C4-2B (cell line): ENCODE data around the gene SELENBP1.

Experiments used
- H3K27ac ChIP-seq: fragments of 450-650 bp; 2 replicates; pipeline ENCODE4 v1.5.1; 2017
- CTCF ChIP-seq: fragments of 450-650 bp; conservative IDR thresholded peaks from 2 replicates; pipeline ENCODE4 v1.5.1; 2017; ENCODE audit warnings: mild to moderate bottlenecking
- ZFX ChIP-seq: fragments of 450-650 bp; IDR thresholded peaks from 2 replicates; pipeline ENCODE4 v1.6.1; 2017

SELENBP1 gene

DNA sequence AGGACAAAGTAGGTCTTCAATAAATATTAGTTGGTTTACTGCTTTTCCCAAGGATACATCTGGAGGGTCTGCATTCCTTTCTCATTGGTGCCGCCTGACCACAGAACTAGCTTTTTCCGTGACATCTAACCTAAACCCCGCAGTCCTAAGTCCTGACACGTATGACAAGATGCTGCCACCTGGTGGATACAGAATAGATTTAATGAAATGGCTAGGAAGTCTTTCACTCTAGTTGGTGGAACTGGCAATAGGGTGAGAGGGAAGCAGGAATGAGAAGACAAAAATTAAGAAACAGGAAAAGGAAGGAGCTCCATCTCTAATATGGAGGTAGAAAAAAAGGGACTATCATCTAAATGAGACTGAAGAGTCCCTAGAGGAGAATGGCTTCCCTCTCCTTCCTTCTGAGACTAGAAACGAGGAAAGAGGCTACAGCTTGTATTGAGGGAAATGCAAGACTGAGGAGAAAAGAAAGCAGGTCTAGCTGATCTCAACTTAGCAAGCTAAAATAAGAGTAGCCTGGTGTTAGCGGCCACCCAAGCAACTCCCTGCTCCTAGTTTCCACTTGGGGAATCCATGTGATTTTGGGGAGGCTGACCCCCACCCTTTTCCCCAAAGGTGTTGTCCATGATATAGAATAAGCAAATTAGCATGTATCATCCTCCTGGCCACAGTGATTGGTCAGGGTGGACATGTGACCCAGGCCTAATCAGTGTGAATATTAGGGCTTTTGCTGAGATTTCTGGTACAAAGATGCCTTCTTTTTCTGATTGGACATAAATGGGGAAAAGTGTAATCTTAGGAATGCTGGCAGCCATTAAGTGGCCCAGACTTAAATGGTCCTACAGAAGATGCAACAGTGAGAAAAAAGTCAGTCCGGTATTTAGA is 31.4 kb downstream of the SELENBP1 start:
- H3K27ac ChIP-seq, result no peak overlapping the region

DNA sequence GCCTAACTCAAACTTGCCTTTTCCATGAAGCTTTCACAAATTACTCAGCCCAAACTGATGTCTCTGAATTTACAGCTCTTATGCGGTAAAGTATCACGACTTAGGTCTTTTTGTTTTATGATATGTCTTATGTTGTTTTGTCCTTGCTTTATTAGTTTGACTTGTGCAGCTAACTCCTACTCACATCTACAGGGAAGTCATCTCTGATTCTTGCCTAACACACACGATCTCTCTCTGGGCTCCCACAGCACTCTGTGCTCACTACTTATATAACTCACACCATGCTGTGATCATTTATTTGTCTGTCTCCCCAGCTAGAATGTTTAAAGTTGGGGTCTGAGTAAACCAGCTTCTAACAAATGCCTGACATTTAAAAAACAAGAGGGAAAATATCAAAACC is 35.9 kb downstream of the SELENBP1 start:
- TF ChIP-seq ZFX (no peak), CTCF (no peak)
- no peak overlapping the region for H3K27ac ChIP-seq

More for the DNA sequence above, 31.4 kb downstream of the SELENBP1 start:
- TF ChIP-seq ZFX (no peak), CTCF (peak; percentile 87)

DNA sequence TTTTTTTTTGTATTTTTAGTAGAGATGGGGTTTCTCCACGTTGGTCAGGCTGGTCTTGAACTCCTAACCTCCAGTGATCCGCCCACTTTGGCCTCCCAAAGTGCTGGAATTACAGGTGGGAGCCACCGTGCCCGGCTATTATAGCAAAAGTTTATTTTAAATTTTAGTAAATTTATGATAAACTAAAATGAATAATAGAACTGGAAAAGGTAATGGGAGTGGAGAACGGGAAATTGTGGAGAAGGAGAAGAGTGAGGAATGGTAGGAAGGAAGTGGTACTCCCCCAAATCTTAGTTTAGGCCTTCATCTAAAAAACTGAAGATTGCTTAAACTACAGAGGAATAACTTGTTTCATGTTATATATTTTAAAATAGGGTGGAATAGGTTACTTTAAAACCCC is 37.7 kb downstream of the SELENBP1 start:
- TF ChIP-seq CTCF, result no peak
- TF ChIP-seq ZFX, result no peak
- no peak overlapping the region for H3K27ac ChIP-seq

GRCh38 chr1:151327903-151328674 is 44.4 kb downstream of the SELENBP1 start:
- TF ChIP-seq CTCF (no peak), ZFX (peak; percentile 9; the same call in 1 of the 2 replicates)

GRCh38 chr1:151327223-151327902 is 45.1 kb downstream of the SELENBP1 start, which contains the start of gene PI4KB:
PI4KB (minus strand) TSS chr1:151327416; CDS start chr1:151316481, 10,935 bp downstream.
- peak within 1 kb of the TSS; percentile 96 for H3K27ac ChIP-seq
- peak; percentile 91 for TF ChIP-seq ZFX
- TF ChIP-seq CTCF, result no peak

More at GRCh38 chr1:151327903-151328674, 44.4 kb downstream of the SELENBP1 start:
- H3K27ac ChIP-seq, result peak overlapping the region; percentile 96

GRCh38 chr1:151326619-151327222 is 45.8 kb downstream of the SELENBP1 start:
- TF ChIP-seq ZFX (no peak), CTCF (no peak)
- H3K27ac ChIP-seq, result peak overlapping the region; percentile 96
